Epithelial cell of esophagus (primary cell): ENCODE data around the gene VWCE.

Experiments used
- DNase-seq: peaks from one replicate; pipeline ENCODE4 v3.0.0; 2010; ENCODE audit warnings: low read depth
- H3K4me3 ChIP-seq: 2 replicates; pipeline ENCODE4 v1.5.1; 2011; ENCODE audit warnings: mild to moderate bottlenecking, low read length, control low read depth
- CTCF ChIP-seq: IDR thresholded peaks from 2 replicates; pipeline ENCODE4 v1.5.1; 2011; ENCODE audit warnings: low read depth, mild to moderate bottlenecking, low read length, control low read depth, inconsistent platforms; ENCODE audit not compliant: insufficient read depth; ENCODE audit errors: missing control alignments

The VWCE gene

GRCh38 chr11:61339490-61339878 is 44.4 kb upstream of the VWCE start:
- TF ChIP-seq CTCF = no peak
- H3K4me3 ChIP-seq = no peak overlapping the region
- DNase-seq = no peak

- no peak for DNase-seq
- no peak overlapping the region for H3K4me3 ChIP-seq
- TF ChIP-seq CTCF = no peak
Observed at GRCh38 chr11:61338783-61339489, 43.8 kb upstream of the VWCE start.

GRCh38 chr11:61337706-61338470 is 42.8 kb upstream of the VWCE start:
- no peak for DNase-seq
- no peak overlapping the region for H3K4me3 ChIP-seq
- TF ChIP-seq CTCF = no peak

GRCh38 chr11:61336171-61336935 is 41.2 kb upstream of the VWCE start:
- H3K4me3 ChIP-seq = no peak overlapping the region
- DNase-seq = peak; percentile 84
- TF ChIP-seq CTCF = peak; percentile 99

GRCh38 chr11:61335355-61335710 is 40.2 kb upstream of the VWCE start:
- DNase-seq = no peak
- TF ChIP-seq CTCF = no peak
- H3K4me3 ChIP-seq = no peak overlapping the region

- peak; percentile 82 for DNase-seq
- TF ChIP-seq CTCF = no peak
- no peak overlapping the region for H3K4me3 ChIP-seq
Observed at GRCh38 chr11:61334434-61335354, 39.6 kb upstream of the VWCE start.
